NCI-H1417 treated with DMSO at 0.1 percent for 48 hours (cell line): ENCODE data around the gene METTL4.

Experiments
- DNase-seq: peaks from one replicate; lab custom pipeline; 2025; lab: John Stamatoyannopoulos, UW

METTL4 gene

GRCh38 chr18:2571200-2572170 lies at the start of gene METTL4, which contains the start of gene NDC80:
METTL4 (minus strand) TSS chr18:2571505; CDS start chr18:2567216, 4,289 bp downstream.
NDC80 (plus strand) TSS chr18:2571557; CDS start chr18:2572986, 1,429 bp downstream.
- peak; percentile 75 for DNase-seq

- DNase-seq, result no peak
These were observed 46.7 kb upstream of the METTL4 start for GRCh38 chr18:2618009-2618408.

GRCh38 chr18:2617401-2617998 lies 46.2 kb upstream of the METTL4 start:
- DNase-seq, result no peak

GRCh38 chr18:2612996-2613395 lies 41.7 kb upstream of the METTL4 start:
- no peak for DNase-seq

GRCh38 chr18:2610549-2610948 lies 39.2 kb upstream of the METTL4 start:
- DNase-seq, result no peak

- DNase-seq, result no peak
These were observed 38.3 kb upstream of the METTL4 start for GRCh38 chr18:2609604-2610003.

GRCh38 chr18:2606335-2606734 lies 35.0 kb upstream of the METTL4 start:
- DNase-seq, result no peak

- DNase-seq, result no peak
These were observed 31.5 kb upstream of the METTL4 start for GRCh38 chr18:2602844-2603243.

GRCh38 chr18:2597639-2598038 lies 26.3 kb upstream of the METTL4 start:
- DNase-seq, result no peak

GRCh38 chr18:2590303-2590702 lies 19.0 kb upstream of the METTL4 start:
- no peak for DNase-seq

- DNase-seq, result no peak
These were observed 18.2 kb upstream of the METTL4 start for GRCh38 chr18:2589345-2590068.

- DNase-seq, result no peak
These were observed 17.5 kb upstream of the METTL4 start for GRCh38 chr18:2588666-2589344.

GRCh38 chr18:2587788-2588187 lies 16.5 kb upstream of the METTL4 start:
- no peak for DNase-seq

- DNase-seq, result no peak
These were observed 2.1 kb upstream of the METTL4 start for GRCh38 chr18:2573408-2573807.

GRCh38 chr18:2572892-2573291 lies 1.6 kb upstream of the METTL4 start:
- DNase-seq, result no peak

GRCh38 chr18:2572171-2572569 lies 865 bp upstream of the METTL4 start:
- no peak for DNase-seq

GRCh38 chr18:2570772-2571199 lies 519 bp downstream of the METTL4 start:
- DNase-seq, result no peak

- no peak for DNase-seq
These were observed 1.7 kb downstream of the METTL4 start for GRCh38 chr18:2569338-2570207.

GRCh38 chr18:2568605-2569004 lies 2.7 kb downstream of the METTL4 start:
- no peak for DNase-seq

- DNase-seq, result no peak
These were observed 3.2 kb downstream of the METTL4 start for GRCh38 chr18:2568129-2568528.

- DNase-seq, result no peak
These were observed 6.9 kb downstream of the METTL4 start for GRCh38 chr18:2564373-2564772.
